ENCODE results near the gene FAM89B.

The FAM89B gene

GRCh38 chr11:65588199-65589054 lies 16.1 kb downstream of the FAM89B start:
- DNase-seq (ENCODE audit: low read depth in 1 of 2, low spot score in 1 of 2) = peak; percentile 39 to 53

GRCh38 chr11:65589444-65590239 lies 17.3 kb downstream of the FAM89B start:
- no peak for DNase-seq (ENCODE audit: low read depth in 1 of 2, low spot score in 1 of 2)

- no peak for DNase-seq (ENCODE audit: low read depth in 1 of 2, low spot score in 1 of 2)
Observed at GRCh38 chr11:65590240-65590738, 18.0 kb downstream of the FAM89B start.

- DNase-seq (ENCODE audit: low read depth in 1 of 2, low spot score in 1 of 2) = no peak
Observed at GRCh38 chr11:65591939-65592857, 19.9 kb downstream of the FAM89B start.

- DNase-seq (ENCODE audit: low read depth in 1 of 2, low spot score in 1 of 2) = no peak
Observed at GRCh38 chr11:65592858-65593517, 20.6 kb downstream of the FAM89B start.

- DNase-seq (ENCODE audit: low read depth in 1 of 2, low spot score in 1 of 2) = no peak
Observed at GRCh38 chr11:65593518-65594414, 21.4 kb downstream of the FAM89B start.

GRCh38 chr11:65595131-65595530 lies 22.8 kb downstream of the FAM89B start:
- no peak for DNase-seq (ENCODE audit: low read depth in 1 of 2, low spot score in 1 of 2)

- no peak for DNase-seq (ENCODE audit: low read depth in 1 of 2, low spot score in 1 of 2)
Observed at GRCh38 chr11:65595543-65596281, 23.4 kb downstream of the FAM89B start, which contains the start of gene KCNK7. KCNK7 (minus strand) TSS chr11:65595800; CDS start chr11:65595772, 28 bp downstream.

GRCh38 chr11:65596520-65596919 lies 24.2 kb downstream of the FAM89B start:
- DNase-seq (ENCODE audit: low read depth in 1 of 2, low spot score in 1 of 2) = no peak

GRCh38 chr11:65598258-65598699 lies 25.9 kb downstream of the FAM89B start:
- no peak for DNase-seq (ENCODE audit: low read depth in 1 of 2, low spot score in 1 of 2)

- DNase-seq (ENCODE audit: low read depth in 1 of 2, low spot score in 1 of 2) = no peak
Observed at GRCh38 chr11:65599216-65599954, 27.0 kb downstream of the FAM89B start.

- DNase-seq (ENCODE audit: low read depth in 1 of 2, low spot score in 1 of 2) = no peak
Observed at GRCh38 chr11:65599955-65600246, 27.6 kb downstream of the FAM89B start.

GRCh38 chr11:65604258-65604657 lies 31.9 kb downstream of the FAM89B start:
- no peak for DNase-seq (ENCODE audit: low read depth in 1 of 2, low spot score in 1 of 2)

- no peak for DNase-seq (ENCODE audit: low read depth in 1 of 2, low spot score in 1 of 2)
Observed at GRCh38 chr11:65606876-65607613, 34.7 kb downstream of the FAM89B start.

GRCh38 chr11:65607614-65608426 lies 35.5 kb downstream of the FAM89B start:
- DNase-seq (ENCODE audit: low read depth in 1 of 2, low spot score in 1 of 2) = no peak

GRCh38 chr11:65609229-65609628 lies 36.9 kb downstream of the FAM89B start:
- DNase-seq (ENCODE audit: low read depth in 1 of 2, low spot score in 1 of 2) = no peak

- DNase-seq (ENCODE audit: low read depth in 1 of 2, low spot score in 1 of 2) = no peak
Observed at GRCh38 chr11:65609665-65610064, 37.3 kb downstream of the FAM89B start.
